HFF-Myc (cell line): Measurements from ENCODE around the gene HUNK.
"Not testable (repeated sequence)": the region's sequence is repeated elsewhere in the genome, so short reads cannot be mapped to it uniquely, and the experiment has no call there.

Source experiments
- DNase-seq: peaks from one replicate; pipeline ENCODE4 v3.0.0-alpha.2; 2011; ENCODE audit warnings: low read depth; ENCODE audit errors: extremely low read depth
- H3K4me3 ChIP-seq: replicated peaks from 2 replicates; pipeline ENCODE4 v1.5.1; 2011; ENCODE audit warnings: low read depth, mild to moderate bottlenecking, control low read depth, low read length
- TF ChIP-seq, protein P1 (sequence below): IDR thresholded peaks from 2 replicates; pipeline ENCODE4 v1.5.1; 2012; ENCODE audit warnings: mild to moderate bottlenecking, low read depth, low read length, control low read depth; ENCODE audit errors: missing control alignments

Gene HUNK

DNA sequence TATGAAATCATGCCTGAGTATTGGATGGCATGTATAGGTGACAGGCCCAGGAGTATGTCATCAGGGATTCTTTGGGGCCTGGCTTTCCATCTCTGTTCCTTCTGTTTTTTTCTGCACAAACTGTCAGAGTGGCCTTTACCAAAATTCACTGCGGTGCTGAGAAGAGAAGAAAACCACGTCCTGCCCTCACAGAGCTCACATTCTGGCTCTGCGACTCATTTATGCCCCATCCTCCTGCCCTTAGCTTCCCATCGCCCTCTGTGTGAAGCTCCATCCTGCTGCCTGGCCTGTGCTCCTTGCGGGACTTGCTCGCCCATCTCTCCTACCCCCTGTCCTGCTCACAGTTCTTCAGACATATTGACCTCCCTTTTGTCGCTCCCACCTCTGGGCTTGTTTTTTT lies 73.4 kb downstream of the HUNK start:
- no peak overlapping the region for H3K4me3 ChIP-seq
- no peak for DNase-seq
- TF ChIP-seq, protein P1, sequence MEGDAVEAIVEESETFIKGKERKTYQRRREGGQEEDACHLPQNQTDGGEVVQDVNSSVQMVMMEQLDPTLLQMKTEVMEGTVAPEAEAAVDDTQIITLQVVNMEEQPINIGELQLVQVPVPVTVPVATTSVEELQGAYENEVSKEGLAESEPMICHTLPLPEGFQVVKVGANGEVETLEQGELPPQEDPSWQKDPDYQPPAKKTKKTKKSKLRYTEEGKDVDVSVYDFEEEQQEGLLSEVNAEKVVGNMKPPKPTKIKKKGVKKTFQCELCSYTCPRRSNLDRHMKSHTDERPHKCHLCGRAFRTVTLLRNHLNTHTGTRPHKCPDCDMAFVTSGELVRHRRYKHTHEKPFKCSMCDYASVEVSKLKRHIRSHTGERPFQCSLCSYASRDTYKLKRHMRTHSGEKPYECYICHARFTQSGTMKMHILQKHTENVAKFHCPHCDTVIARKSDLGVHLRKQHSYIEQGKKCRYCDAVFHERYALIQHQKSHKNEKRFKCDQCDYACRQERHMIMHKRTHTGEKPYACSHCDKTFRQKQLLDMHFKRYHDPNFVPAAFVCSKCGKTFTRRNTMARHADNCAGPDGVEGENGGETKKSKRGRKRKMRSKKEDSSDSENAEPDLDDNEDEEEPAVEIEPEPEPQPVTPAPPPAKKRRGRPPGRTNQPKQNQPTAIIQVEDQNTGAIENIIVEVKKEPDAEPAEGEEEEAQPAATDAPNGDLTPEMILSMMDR: no peak

DNA sequence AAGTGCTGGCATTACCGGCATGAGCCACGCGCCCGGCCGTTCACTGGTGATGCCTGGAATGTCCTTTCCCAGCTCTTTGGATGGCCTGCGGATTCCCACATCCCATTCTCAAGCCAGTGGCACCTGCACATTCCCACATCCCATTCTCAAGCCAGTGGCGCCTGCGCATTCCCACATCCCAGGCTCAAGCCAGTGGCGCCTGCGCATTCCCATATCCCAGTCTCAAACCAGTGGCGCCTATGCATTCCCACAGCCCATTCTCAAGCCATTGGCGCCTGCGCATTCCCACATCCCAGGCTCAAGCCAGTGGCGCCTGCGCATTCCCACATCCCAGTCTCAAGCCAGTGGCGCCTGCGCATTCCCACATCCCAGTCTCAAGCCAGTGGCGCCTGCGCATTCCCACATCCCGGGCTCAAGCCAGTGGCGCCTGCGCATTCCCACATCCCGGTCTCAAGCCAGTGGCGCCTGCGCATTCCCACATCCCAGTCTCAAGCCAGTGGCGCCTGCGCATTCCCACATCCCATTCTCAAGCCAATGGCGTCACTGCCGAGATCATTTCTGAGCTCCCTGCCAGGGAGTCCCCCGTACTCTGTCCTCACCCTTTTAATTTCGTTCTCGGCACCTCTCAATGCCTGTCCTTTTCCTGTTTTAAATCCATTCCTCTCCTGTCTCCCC lies 74.2 kb downstream of the HUNK start:
- not testable (repeated sequence) for H3K4me3 ChIP-seq, DNase-seq

DNA sequence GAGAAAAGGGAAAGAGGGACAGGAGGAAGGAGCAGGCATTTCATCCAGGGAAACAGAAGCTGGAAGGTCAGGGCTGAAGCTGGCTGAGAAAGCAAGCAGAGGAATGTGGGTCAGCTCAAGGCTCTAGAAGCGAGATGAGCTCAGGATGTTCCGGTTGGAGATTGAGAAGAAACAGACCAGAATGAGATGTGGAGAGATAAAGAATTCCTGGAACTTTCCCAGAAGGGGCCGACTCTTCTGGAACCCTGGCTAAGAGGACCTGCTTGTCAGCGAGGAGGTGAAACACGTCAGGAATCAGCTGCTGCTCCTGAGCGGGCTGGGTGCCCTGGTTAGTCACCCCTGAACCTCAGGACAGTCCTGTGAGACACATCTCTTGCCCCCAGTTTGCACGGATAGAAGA lies 75.9 kb downstream of the HUNK start:
- no peak overlapping the region for H3K4me3 ChIP-seq
- TF ChIP-seq, protein P1: no peak
- DNase-seq: no peak

DNA sequence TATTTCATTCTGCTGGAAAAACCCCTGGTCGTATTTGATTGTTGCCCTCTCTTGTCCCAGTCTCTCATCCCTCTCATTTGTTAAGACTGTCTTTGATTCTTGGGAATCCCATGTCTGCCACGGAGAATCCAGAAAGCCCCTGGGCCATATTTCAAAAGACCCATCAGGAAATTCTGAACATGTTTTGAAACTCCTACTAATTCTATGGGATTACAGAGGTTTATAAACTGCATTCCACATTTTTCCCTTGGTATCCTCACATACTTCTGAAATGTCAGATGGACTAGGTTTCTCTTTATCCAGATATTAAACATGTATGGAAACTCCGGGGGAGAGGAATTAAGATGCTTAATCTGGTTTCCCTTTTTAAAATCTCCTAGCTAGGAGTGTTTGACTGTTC lies 80.0 kb downstream of the HUNK start:
- no peak for DNase-seq
- no peak overlapping the region for H3K4me3 ChIP-seq
- TF ChIP-seq, protein P1: no peak

DNA sequence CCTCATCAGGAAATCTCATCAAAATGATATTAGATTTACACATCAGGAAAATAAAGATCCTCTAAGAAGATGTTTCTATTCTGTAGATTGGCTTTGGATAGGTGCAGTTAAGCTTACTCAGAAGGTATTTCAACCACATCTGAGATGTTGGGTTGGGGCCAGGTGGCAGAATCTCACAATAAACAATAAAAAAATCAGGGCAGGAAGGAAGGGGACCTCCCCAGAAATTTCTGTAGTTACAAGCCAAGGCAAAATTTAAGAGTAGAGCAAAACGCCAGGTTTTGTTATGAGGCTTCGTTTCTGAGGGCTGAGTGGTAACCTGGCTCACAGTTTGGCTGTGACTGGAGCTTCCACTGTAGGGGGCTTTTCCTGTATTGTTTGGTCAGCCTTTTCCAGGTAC lies 84.8 kb downstream of the HUNK start:
- TF ChIP-seq, protein P1: no peak
- no peak for DNase-seq

DNA sequence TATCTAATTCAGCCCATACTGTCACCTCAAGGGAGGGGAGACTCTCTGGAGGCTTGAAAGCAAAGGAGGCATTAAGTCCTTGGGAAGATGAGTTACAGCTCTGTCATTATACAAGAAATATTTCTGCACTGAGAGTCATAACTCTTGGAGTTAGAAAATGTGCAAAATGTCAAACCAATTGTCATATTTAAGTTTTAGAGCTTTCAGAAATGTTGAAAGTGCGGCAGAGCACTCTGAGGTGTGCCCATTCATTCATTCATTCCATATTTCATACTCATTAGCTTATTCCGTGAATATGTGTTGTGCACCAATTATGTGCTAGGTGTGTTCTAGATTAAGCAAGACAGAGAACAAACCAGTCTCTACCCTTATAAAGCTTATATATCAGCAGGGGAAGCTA lies 87.1 kb downstream of the HUNK start:
- DNase-seq: no peak
- H3K4me3 ChIP-seq: no peak overlapping the region
- TF ChIP-seq, protein P1: no peak

More for the DNA sequence above, 84.8 kb downstream of the HUNK start:
- no peak overlapping the region for H3K4me3 ChIP-seq

DNA sequence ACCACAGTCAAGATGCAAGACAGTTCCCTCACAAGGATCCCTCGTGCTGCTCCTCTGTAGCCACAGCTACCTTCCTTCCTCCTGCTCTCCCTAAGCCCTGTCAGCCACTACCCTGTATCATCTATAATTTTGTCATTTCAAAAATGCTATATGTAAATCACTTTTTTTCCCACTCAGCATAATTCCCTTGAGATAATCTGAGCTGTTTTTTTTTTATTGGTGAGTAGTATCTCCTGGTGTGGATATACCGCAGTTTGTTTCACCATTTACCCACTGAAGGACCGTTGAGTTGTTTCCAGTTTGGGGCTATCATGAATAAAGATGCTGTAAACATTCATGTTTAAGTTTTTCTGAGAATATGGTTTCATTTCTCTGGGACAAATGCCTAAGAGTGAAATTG lies 88.2 kb downstream of the HUNK start:
- DNase-seq: no peak
- TF ChIP-seq, protein P1: no peak

More for the DNA sequence above, 88.2 kb downstream of the HUNK start:
- H3K4me3 ChIP-seq: no peak overlapping the region
